Liver (tissue), 9 donors: ENCODE measurements around the gene CHMP1B. TPM values are rescaled to one million over a fixed set of nuclear protein-coding genes. Genes with fewer than 3 reads are reported as not detected.

Experiments used
- DNase-seq: peaks from one replicate; pipeline ENCODE4 v3.0.0-alpha.2; 2017; ENCODE audit warnings: low spot score
- H3K27ac ChIP-seq, 2 donors: one replicate each; pipeline ENCODE4 v1.7.0; 2013; ENCODE audit warnings: inconsistent platforms in 2 of 2, low read length in 2 of 2, control low read depth in 1 of 2, low read depth in 1 of 2, mild to moderate bottlenecking in 1 of 2
- H3K27me3 ChIP-seq, 4 donors: one replicate each; pipeline versions ENCODE4 v1.6.1 to v1.7.0; 2013; ENCODE audit warnings: low read length in 3 of 4, inconsistent platforms in 1 of 4, mild to moderate bottlenecking in 1 of 4, moderate library complexity in 1 of 4; ENCODE audit not compliant: control insufficient read depth in 4 of 4, insufficient read depth in 4 of 4
- H3K36me3 ChIP-seq, 4 donors: one replicate each; pipeline versions ENCODE4 v1.6.1 to v1.7.0; 2013; ENCODE audit warnings: low read length in 3 of 4, mild to moderate bottlenecking in 3 of 4, low read depth in 1 of 4, moderate library complexity in 1 of 4; ENCODE audit not compliant: control insufficient read depth in 4 of 4, insufficient read depth in 3 of 4
- H3K4me1 ChIP-seq, 4 donors: one replicate each; pipeline versions ENCODE4 v1.6.1 to v1.7.0; 2013; ENCODE audit warnings: low read length in 3 of 4, mild to moderate bottlenecking in 3 of 4, moderate library complexity in 1 of 4; ENCODE audit not compliant: control insufficient read depth in 4 of 4, insufficient read depth in 4 of 4
- H3K4me3 ChIP-seq, 3 donors: one replicate each; pipeline versions ENCODE4 v1.6.1 to v1.7.0; 2013; ENCODE audit warnings: low read length in 3 of 3, control low read depth in 1 of 3, low read depth in 1 of 3, mild to moderate bottlenecking in 1 of 3
- H3K9ac ChIP-seq, 2 donors: one replicate each; pipeline ENCODE4 v1.7.0; 2013; ENCODE audit warnings: low read length in 2 of 2, mild to moderate bottlenecking in 2 of 2, moderate library complexity in 2 of 2, control low read depth in 1 of 2, low read depth in 1 of 2
- H3K9me3 ChIP-seq, 4 donors: one replicate each; pipeline versions ENCODE4 v1.6.1 to v1.7.0; 2013; ENCODE audit warnings: low read length in 3 of 4; ENCODE audit not compliant: control insufficient read depth in 4 of 4
- ATF3 ChIP-seq: IDR thresholded peaks from 2 replicates; pipeline ENCODE4 v1.6.1; 2016; ENCODE audit warnings: antibody characterized with exemption
- CTCF ChIP-seq: fragments of 150-350 bp; IDR thresholded peaks from 2 replicates; pipeline ENCODE4 v1.5.1; 2017; ENCODE audit warnings: improper control_type of control experiment, low read depth, low read length; ENCODE audit not compliant: missing input control
- EGR1 ChIP-seq, 2 donors: IDR thresholded peaks; 2 replicates each; pipeline ENCODE4 v1.6.1; 2016 to 2018; ENCODE audit warnings: antibody characterized with exemption in 2 of 2, low read depth in 2 of 2
- FOXA1 ChIP-seq: IDR thresholded peaks from 2 replicates; pipeline ENCODE4 v1.6.1; 2016; ENCODE audit warnings: antibody characterized with exemption
- FOXA2 ChIP-seq: IDR thresholded peaks from 2 replicates; pipeline ENCODE4 v1.6.1; 2016; ENCODE audit warnings: antibody characterized with exemption
- GABPA ChIP-seq, 2 donors: IDR thresholded peaks in 1 of 2; conservative IDR thresholded peaks in 1 of 2; 2 replicates each; pipeline ENCODE4 v1.6.1; 2016; ENCODE audit warnings: antibody characterized with exemption in 2 of 2, mild to moderate bottlenecking in 1 of 2, moderate library complexity in 1 of 2
- HNF4A ChIP-seq, 2 donors: conservative IDR thresholded peaks; 2 replicates each; pipeline ENCODE4 v1.6.1; 2016; ENCODE audit warnings: antibody characterized with exemption in 2 of 2, mild to moderate bottlenecking in 2 of 2
- HNF4G ChIP-seq: IDR thresholded peaks from 2 replicates; pipeline ENCODE4 v1.6.1; 2016; ENCODE audit warnings: antibody characterized with exemption
- JUND ChIP-seq, 2 donors: IDR thresholded peaks; 2 replicates each; pipeline ENCODE4 v1.6.1; 2016; ENCODE audit warnings: antibody characterized with exemption in 2 of 2
- RXRA ChIP-seq, 2 donors: IDR thresholded peaks; 2 replicates each; pipeline ENCODE4 v1.6.1; 2017 to 2018; ENCODE audit warnings: antibody characterized with exemption in 2 of 2, mild to moderate bottlenecking in 1 of 2
- SP1 ChIP-seq: IDR thresholded peaks from 2 replicates; pipeline ENCODE4 v1.6.1; 2018; ENCODE audit warnings: antibody characterized with exemption, mild to moderate bottlenecking
- TAF1 ChIP-seq: conservative IDR thresholded peaks from 2 replicates; pipeline ENCODE4 v1.6.1; 2016; ENCODE audit warnings: antibody characterized with exemption, mild to moderate bottlenecking
- YY1 ChIP-seq: IDR thresholded peaks from 2 replicates; pipeline ENCODE4 v1.6.1; 2016; ENCODE audit warnings: antibody characterized with exemption, mild to moderate bottlenecking
- ZBTB33 ChIP-seq: IDR thresholded peaks from 2 replicates; pipeline ENCODE4 v1.6.1; 2016; ENCODE audit warnings: antibody characterized with exemption
- WGBS: extraction: QIAGEN DNeasy Blood & Tissue Kit; methylation state at CpG from one replicate; pipeline ENCODE4 v1.1.7; 2013; 5-methylcytosine and 5-hydroxymethylcytosine counted together
- polyA plus RNA-seq, 2 donors: library from polyadenylated mRNA; stranded (reverse) in 1 of 2; unstranded in 1 of 2; fragments of 200-250 nt in 1 of 2; fragments of >200 nt in 1 of 2; fragmentation: Nextera tagmentation in 1 of 2; extraction: Ambion mirVana in 1 of 2; gene quantifications; one replicate each; pipeline versions ENCODE4 v1.2.1 to v1.2.3, GENCODE V29; 2013 to 2015
- total RNA-seq, 2 donors: library from RNA; depleted of rRNA; stranded (reverse); fragments of >200 nt; gene quantifications; one replicate each; pipeline ENCODE4 v1.2.3, GENCODE V29; 2014
- donor health status: healthy.
- donor health status: healthy.
- donor health status: healthy.
- donor health status: healthy.
- donor health status: healthy.

Gene CHMP1B
- total and polyA plus RNA-seq, 4 donors, result 13.6 to 23.6 (median 19.1) TPM

GRCh38 chr18:11842562-11842961, 8.7 kb upstream of the CHMP1B start:
- H3K27ac ChIP-seq, result no peak overlapping the region
- TF ChIP-seq YY1, result no peak
- no peak for TF ChIP-seq ZBTB33
- TF ChIP-seq CTCF, result no peak
- no peak for TF ChIP-seq SP1
- TF ChIP-seq HNF4A (conservative IDR thresholded peaks at IDR 0.05), result no peak
- WGBS, result 83% methylated on average over 5 of the region's 5 CpGs
- H3K9me3 ChIP-seq, result no peaks in the 10 kb centered on the region
- no peaks in the 10 kb centered on the region for H3K27me3 ChIP-seq
- no peaks in the 10 kb centered on the region for H3K36me3 ChIP-seq
- DNase-seq, result no peak
- H3K4me1 ChIP-seq, result no peaks in the 10 kb centered on the region
- H3K4me3 ChIP-seq, result no peak overlapping the region
- H3K9ac ChIP-seq, result no peak overlapping the region

- no peak for DNase-seq
These were observed 6.8 kb upstream of the CHMP1B start for GRCh38 chr18:11844436-11844835.

DNA sequence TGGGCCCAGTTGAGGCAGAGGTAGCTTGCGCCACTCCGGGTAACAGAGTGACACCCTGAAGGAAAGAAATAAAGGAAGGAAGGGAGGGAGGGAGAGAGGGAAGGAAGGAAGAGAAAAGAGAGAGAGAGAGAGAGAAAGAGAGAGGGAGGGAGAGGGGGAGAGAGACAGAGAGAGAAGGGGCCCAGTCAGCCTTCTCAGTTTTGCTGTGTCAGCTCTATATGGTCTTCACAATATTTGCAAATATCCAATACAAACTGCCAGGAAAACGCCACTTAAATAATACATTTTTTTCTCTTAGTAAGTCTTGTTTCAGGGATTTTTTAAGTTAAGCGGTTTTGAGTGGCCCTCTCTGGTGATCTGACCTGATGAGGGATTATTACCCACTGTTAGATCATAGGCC, 5.6 kb upstream of the CHMP1B start:
- Histone ChIP-seq H3K4me3 (no peak overlapping the region), H3K27me3 (no peaks in the 10 kb centered on the region), H3K27ac (no peak overlapping the region), H3K9me3 (no peaks in the 10 kb centered on the region), H3K36me3 (no peaks in the 10 kb centered on the region), H3K4me1 (peaks cover 0 to 11% (median 3%) of the 10 kb centered on the region in 4 donors), H3K9ac (no peak overlapping the region)
- DNase-seq, result no peak
- TF ChIP-seq JUND (IDR thresholded peaks at IDR 0.05) (no peak), TAF1 (no peak), FOXA1 (no peak), EGR1 (IDR thresholded peaks at IDR 0.05; ENCODE audit: low read depth in 2 of 2) (no peak), FOXA2 (no peak), ATF3 (no peak), ZBTB33 (no peak), RXRA (IDR thresholded peaks at IDR 0.05) (no peak), HNF4A (conservative IDR thresholded peaks at IDR 0.05) (no peak), YY1 (no peak)
- 88% methylated on average over 4 of the region's 4 CpGs for WGBS

More at GRCh38 chr18:11844436-11844835, 6.8 kb upstream of the CHMP1B start:
- WGBS, result 90% methylated on average over 6 of the region's 6 CpGs
- Histone ChIP-seq H3K4me3 (no peak overlapping the region), H3K36me3 (no peaks in the 10 kb centered on the region), H3K4me1 (no peaks in the 10 kb centered on the region), H3K9me3 (no peaks in the 10 kb centered on the region), H3K27me3 (no peaks in the 10 kb centered on the region), H3K27ac (no peak overlapping the region), H3K9ac (no peak overlapping the region)
- TF ChIP-seq RXRA (IDR thresholded peaks at IDR 0.05) (no peak), GABPA (IDR thresholded peaks at IDR 0.05 in 1 of 2, conservative IDR thresholded peaks at IDR 0.05 in 1 of 2) (no peak), FOXA2 (no peak), HNF4G (no peak), CTCF (no peak), TAF1 (no peak), HNF4A (conservative IDR thresholded peaks at IDR 0.05) (no peak)
